M059J (cell line): ENCODE measurements around the gene TARP. TPM values are rescaled to one million over a fixed set of nuclear protein-coding genes. Genes with fewer than 3 reads are reported as not detected.

Experiments used
- DNase-seq: peaks from one replicate; pipeline ENCODE4 v3.0.0-alpha.2; 2012; ENCODE audit warnings: low read depth
- total RNA-seq: library from RNA; depleted of rRNA; stranded (reverse); fragments of >200 nt; shearing (Covaris generic); gene quantifications from 2 replicates; pipeline ENCODE4 v1.2.3, GENCODE V29; 2014; rRNA removed

Gene TARP

GRCh38 chr7:38217672-38218071 lies 55.8 kb downstream of the TARP start:
- DNase-seq: no peak

- DNase-seq: peak; percentile 58
These were observed 57.4 kb downstream of the TARP start for GRCh38 chr7:38215735-38216670.

GRCh38 chr7:38215115-38215514 lies 58.3 kb downstream of the TARP start:
- peak; percentile 15 for DNase-seq

GRCh38 chr7:38211940-38212339 lies 61.5 kb downstream of the TARP start:
- DNase-seq: no peak

- DNase-seq: no peak
These were observed 62.0 kb downstream of the TARP start for GRCh38 chr7:38211486-38211885.

Other genes with a start within 250 kb of the TARP start
- 129 and 149 TPM in 2 replicates for gene STARD3NL, start 95.4 kb downstream of the TARP start, total RNA-seq